HG03159 (cell line): Measurements from ENCODE around the gene SHISA5.

Experiments
- ATAC-seq: cut with Tn5 transposase; IDR thresholded peaks from one replicate; pipeline ENCODE4 v1.9.1; 2021; ENCODE audit warnings: mild to moderate bottlenecking, moderate library complexity; ENCODE audit not compliant: unreplicated experiment

The SHISA5 gene

DNA sequence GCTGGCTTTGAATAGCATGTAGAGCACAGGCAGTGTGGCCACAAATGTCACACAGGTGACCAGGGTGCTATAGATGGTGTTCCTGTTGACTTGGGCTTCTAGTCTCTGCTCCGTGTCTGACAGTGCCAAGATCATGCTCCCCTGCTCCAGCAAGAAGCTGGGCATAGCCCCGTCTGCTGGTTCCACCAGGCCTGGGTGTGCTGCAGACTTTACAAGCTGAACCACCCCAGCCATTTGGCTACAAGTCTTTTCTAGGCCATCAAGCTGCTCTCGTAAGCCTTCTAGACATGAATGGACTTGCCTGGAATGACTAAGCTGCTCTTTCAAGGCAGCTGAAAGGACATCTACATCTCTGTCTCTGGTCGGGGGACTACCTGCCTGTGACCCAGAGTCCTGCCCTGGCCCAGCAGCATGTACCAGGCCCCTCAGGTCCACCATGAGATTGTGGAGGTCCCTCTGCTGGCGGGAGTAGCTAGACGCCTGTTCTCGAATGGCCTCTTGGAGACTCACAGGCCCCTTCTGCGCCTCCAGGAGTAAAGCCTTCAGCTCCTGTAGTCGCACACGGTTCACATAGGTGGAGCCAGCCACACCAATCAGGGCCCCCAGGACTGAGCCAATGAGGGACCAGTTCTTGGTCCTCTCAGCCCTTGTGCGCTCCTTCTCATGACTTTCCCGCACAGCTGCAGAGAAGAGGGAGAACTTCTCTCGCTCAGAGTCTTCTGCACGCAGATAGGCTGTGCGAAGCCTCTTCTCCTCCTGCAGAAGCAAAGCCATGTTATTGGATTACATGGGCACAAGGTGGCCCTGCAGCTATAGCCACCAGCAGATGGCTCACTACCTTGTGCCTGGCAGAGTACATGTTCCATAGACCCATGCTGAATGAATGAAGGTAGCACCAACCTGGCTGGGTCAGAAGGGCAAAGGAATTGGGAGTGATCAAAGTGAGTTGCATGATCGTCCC lies 71.3 kb downstream of the SHISA5 start:
- no peak for ATAC-seq

DNA sequence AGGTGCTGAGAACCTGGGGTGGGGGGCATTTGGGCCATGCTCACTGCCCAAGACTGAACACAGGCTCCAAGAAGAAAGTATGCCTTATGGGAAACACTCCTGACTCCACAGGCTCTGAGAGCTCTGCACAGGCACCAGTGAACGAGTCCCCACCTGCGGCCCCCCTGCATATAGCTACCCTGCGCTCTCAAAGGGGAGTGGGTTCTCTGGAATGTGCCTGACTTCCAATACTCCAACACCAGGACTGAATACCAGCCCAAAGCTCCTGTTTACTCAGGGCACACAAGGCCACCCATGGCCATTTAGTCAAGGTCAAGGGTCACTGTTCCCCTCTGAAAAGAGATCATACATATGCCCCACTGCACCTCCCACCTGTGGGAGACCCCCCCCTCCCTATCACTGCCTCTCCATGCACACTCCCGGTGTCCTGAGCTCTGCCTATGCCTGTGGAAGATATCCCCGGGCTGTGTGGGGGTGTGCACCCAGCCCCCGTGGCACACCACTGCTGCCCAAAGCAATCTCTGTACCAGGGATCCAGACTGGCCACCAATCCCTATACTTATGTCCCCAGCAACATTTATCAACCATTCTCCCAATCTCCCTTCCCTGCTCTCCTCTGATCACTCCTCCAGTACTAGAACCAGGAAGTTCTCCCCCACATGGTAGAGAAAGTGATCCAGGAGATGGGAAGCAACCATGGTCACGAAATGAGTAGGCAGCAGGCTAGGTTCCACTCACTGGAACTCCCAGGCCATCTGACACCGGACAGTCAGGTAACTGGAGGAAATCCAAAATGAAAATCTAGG lies 72.5 kb downstream of the SHISA5 start:
- no peak for ATAC-seq

DNA sequence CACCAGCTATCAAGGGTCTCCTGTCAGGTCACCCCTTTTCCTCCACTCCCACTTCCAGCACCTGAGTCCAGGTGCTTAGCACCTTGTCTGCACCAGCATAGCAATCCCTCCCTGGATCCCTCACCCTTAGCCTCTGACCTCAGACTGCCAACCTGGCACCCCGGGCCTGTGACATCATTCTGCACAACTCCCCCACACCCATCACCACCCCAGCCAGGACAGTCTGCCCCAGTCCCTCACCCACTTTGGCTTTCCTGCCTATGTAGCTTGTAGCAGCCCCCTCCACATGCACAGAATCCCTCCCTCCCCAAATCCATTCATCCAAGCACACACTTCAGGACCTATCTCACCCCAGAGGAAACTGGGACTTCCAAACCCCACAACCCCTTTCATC lies 73.3 kb downstream of the SHISA5 start:
- no peak for ATAC-seq

DNA sequence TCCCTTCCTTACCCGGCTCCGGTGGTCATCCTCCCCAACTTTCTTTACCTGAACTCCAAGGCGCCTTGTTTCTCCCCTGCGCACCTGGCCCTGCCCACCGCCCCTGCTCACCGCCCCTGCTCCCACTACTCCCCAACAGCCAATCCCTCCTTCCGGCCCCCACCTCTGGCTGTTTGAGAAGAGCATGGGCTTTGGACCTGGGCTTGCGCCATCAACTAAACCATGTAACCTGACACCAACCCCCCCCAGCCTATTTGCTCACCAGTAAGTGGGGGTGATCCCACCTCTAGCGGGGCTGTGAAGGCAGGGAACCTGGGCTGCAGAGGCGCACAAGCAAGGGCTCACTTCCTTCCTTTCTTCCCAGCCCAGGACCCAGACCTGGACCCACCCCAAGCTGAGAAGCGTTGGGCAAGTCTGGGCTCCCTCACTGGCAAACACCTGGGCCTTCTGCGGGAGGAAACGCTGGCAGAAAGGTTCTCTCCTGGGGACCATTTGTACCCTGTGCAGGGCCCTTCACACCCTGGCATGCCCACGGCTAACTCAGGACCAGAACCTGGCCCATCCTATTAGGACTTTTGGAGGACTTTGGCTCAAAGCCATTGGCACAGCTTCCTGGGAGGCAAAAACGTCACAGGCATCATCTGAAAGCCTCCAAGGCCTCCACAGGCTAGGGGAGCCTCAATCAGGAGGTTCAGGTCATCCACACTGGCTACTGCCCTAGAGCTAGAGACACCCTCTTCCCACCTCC lies 73.8 kb downstream of the SHISA5 start, which contains the start of gene PLXNB1:
TSS of gene PLXNB1 (minus strand) at position 127 of the 748 bp plus-strand sequence. CDS start 5,475 bp downstream, outside the sequence.
- no peak for ATAC-seq

DNA sequence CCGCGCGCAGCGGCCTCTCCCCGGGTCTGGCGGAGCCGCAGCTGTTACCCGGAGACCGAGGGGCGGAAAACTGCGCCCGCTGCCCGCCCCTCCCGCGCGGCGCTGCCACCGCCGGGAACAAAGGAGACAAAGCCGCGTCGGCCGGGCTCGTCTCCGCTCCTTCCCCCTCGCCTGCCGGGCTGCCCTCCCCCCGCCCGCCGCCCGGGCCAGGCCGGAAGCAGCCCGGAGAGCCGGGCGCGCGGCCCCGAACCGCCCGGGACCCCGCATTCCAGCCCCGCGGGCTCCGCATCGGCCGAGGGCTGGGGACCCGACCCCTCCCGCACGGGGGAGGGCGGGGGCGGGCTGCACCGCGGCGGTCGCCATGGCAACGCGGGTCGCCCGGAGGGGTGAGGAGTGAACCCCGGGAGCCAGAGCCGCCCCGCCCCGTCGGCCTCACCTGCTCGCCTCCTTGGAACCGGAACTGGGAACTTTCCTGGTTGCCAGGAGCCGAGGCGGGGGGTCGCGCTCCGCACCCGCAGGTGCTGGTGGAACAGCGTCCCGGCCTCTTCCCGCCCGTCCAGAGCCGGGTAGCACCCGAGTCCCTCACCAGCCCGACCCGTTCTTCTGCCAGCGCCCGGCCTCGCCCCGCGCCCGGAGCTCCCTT lies 74.5 kb downstream of the SHISA5 start:
- peak; percentile 45 for ATAC-seq

DNA sequence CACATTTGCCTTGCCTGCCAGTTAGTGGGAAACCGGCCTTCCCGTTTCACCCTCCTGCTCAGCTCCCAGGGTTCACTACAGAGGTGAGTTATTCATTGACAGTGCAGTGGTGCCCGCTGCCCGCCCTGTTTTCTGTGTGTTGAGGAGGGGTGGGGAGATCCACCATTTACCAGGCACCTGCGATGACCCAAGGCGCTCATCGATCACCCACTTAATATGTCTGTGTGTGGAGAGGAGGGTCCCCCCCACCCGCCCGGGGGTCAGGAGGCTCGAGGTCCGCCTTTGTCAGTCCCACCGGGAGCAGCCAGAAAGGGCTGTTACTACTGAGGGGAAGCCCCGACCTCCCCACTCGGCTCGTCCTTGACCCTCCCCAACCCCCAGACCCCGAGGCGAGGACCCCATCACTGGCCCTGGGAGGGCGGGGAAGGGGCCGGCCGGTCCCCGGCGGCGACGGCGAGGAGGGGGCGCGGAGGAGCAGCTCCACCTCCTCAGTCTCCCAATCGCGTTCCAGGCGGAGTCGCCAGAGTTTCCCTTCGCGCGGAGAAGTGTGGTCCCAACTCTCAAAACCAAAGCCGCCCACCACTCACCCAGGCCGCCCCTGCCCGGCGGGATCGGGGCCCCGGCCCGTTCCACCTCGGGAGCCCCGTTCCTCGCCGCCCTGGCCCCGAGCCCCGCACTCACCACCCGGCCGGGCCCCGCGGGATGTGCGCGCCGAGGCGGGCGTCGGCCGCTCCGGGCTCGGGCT lies 75.2 kb downstream of the SHISA5 start:
- peak; percentile 31 for ATAC-seq

DNA sequence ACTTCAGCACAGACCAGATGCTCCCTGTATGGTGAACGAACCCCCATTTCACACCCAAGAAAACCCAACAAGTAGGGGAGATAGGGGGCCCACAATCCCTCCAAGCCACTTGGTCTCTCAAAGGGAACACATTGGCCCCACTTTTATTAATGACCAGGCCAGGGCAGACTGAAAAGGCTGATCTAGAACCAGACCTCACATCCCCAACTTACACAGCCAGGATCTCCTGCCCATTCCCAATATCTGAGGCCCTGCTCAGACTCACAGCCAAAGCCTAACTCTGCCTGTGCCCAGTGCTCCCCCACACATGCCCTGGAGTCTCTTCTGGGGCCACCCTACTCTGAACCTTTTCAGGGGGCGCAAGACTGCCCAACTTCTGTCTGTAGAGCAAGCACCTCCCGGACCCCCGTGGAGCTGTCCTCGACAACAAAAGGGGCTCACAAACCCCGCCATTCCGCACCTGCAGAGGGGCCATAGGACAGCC lies 75.8 kb downstream of the SHISA5 start:
- no peak for ATAC-seq

DNA sequence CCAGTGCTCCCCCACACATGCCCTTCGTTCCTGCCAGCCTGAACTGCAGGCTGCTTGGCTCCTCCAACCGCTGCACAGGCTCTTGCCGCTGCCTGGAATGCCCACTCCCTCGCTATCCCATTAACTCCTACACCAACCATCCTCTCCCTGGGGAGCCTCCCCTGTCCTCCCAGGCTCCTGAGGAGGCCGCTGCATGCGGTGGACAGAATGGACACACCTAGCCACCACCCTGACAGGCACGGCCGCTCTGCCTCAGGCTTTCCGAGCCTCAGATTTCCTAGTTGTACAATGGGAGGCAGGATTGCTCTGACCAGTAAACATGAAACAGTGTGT lies 76.4 kb downstream of the SHISA5 start:
- no peak for ATAC-seq

DNA sequence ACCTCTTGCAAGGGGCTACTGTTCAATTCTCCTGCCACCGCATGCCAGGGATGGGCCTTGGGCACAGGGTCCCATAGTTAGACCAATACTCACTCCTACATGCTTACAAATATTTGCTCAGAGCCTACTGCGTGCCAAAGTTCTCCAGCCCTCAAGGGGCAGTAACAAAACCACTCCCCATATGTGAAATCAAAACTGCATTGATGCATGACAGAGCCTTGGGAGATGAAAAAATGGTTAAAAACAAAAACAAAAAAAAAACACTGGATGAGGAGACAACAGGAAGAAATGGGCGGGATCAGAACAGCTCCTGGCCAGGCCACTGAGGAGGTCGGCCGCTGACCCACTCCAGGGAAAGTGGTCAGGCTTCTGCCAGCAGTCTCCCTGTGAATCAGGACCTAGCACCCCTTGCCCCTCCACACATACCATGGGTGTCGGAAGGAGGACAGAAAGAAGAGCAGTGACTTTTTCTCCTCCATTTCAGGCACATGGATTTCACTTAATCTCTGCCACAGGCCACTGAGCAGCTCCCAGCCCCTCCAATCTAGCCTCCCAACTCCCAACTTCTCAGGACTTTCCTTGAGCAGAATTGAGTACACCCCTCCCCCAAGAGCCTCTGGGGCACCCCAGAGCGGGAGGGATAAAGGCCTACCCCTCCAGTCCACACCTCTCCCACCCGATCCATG lies 76.9 kb downstream of the SHISA5 start:
- no peak for ATAC-seq

DNA sequence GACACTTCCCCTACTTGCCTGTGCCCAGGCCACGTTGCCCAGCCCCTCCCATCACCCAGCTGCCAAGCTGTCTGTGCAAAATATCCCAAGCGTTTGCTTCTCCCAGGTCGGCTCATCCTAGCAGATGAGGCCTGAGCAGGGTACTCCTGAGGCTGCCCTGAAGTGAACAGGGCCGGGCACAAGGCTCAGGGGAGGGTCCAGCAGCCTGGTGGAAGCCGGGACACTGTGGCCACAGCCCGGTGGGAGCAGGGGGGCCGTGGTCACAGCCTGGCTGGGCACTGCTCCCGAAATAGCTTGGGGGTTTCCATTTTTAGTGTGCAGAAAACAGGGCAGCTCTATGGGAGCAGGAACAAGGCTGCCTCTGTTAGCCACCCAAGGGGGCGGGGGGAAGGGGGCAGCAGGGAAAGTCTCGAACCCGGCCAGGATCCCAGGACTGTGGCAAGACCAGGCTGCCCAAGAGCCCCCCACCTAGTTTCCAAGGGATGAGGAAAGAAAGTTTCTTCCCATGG lies 77.5 kb downstream of the SHISA5 start:
- no peak for ATAC-seq

DNA sequence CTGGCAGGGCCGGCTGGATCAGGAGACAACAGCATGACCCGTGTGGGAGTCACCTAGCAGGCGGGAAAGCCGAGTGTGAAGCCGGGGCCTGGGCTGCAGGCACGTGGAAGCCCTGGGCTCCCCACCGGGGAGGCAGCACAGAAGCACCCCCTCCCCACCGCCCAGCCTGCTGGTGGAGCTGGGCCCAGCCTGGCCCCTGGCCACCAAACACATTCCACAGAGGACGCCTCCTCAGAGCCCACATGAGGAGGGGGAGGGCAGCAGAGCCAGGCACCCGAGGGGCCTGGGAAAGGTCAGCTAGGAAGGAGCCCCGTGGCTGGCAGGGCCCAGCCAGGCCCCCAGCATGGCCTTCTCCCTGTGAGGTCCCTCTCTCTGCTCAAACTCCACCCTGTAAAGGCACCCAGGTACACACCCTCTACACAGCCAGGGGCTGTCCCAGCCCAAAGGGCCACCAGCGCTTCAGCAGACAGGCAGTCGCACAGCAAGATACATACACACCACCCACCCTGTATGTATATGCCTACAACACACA lies 78.6 kb downstream of the SHISA5 start:
- ATAC-seq: no peak

DNA sequence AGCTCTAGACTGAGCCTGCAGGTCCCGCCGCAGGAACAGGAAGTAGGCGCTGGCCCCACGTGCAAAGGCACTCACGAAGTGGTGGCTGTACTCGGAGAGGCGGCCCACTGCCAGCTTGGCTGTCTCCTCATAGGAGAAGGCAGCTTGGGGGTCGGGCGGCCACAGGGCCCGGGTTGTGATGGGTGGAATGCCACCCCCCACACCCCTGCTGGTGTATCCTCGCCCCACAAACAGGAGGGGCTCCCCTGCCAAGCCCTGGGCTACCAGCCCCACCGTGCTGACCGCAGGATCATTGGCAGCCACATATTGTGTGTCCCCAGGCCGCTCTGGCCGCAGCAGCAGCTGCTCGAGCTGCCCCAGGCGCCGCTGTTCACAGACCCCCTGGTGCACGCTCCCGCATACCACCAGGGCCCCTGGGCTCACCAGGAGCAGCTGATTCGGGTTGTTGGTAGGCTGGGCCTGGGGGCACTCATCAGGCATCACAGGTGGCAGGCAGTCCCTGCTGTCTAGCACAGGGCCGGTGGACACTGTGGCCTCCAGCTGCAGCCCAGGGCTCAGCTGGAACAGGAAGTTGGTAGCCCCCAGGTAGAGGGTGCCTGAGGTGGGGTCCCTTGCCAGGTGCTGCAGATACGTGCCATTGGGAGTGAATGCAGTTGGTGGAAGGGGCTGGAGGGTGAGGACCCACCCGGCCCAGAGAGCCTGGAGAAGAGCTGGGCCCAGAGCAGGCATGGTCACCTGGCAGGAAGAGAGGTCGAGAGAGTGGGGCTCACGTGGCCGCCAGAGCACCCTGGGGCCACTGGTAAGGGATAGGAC lies 79.9 kb downstream of the SHISA5 start:
- no peak for ATAC-seq

DNA sequence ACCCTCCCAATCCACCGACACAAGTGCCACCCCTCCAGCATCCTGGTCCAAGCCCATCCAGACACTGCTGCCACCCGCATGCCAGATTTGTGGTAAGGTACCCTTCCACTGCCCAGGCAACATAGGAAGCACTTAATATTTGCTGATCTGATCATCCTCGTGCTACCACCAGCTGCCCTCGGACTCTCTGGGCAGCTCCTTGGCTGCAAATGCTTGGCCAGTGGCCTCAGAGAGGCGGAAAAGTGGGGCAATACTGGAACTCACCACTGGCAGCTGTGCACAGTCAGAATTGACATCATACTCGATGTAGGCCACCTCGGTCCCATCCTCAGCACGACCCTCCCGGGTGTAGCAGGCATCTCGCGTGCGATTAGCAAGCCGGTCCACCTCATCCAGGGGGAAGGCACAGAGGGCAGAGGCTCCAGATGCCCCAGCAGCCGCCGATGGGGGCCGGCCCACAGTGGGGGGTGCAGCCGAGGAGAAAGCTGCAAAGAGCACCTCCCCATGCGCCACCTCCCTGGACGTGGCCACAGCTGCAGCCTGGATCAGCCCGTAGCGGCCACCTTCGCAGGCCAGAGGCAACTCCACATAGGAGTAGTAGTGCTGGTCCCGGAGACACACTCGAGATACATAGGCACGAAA lies 80.6 kb downstream of the SHISA5 start:
- ATAC-seq: no peak

DNA sequence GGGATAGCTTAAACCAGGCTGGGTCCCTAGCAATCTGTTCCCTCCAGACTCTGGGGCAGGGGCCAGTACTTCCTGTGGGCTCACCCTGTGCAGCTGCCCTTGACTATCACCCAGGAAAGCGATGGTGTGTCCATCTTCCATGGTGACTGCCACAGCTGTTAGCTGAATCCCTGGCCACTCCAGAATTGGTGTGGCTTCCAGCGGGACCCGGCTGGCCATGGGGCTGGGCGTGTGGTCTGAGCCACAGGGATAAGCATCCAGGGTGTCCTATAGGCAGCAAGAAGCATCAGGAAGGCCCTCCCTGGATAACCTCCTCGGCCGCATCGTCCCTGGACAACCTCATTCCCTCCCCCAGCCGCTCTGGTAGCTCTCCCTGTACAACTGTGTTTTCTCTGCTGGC lies 81.3 kb downstream of the SHISA5 start:
- no peak for ATAC-seq

DNA sequence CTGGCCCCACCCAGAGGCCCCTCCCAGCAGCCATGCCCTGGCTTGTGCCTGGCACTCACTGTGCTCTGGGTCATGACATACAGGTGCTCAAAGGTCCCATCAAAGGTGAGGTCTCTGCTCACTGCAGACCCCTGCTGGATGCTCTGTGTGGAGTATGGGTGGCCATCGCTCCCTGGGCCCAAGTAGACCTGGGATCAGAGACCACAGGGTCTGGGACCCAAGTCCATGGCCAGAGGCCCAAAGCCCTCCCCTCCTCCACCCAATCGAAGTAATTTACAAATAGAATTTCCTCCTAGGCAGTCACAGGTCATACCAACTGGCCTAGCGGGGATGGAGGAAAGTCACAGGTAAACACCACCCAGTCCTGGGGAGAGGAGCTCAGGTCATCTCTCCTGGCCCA lies 81.7 kb downstream of the SHISA5 start:
- ATAC-seq: no peak

DNA sequence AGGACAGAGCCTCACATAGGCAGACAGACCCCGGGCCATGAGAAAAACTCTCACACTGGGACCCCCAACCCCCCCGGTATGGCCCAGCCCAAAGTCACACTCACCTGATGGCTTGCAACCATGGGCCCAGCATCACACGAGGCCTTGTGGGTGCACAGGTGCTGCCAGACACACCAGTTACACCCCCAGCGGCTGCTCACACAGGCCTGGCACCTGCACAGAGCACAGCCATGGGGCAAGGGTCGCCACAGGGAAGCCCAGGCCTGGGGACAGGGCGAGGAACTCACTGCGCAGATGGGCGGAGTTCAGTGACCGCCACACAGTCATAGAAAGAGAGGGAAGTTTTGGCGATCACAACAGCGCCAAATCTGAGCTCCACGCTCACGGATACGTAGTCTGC lies 83.4 kb downstream of the SHISA5 start:
- no peak for ATAC-seq

DNA sequence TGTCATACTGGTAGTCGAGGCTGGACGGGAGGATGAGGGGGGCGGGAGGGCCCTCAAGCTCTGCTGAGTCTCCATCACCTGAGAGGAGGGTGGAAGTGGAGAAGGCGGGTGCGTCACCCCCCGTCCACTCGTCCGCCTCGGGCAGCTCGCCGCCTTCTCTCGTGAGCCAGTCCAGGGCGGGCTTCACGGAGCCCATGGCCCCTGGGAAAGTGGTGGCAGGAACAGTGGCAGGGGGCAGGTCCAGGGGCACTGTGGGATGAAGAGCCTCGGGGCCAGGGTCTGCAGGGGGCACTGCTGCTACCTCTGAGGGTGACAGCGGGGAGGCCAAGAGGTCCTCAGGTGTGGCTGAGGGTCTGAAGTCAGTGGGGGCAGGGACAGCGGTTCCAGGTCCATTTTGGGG lies 84.4 kb downstream of the SHISA5 start:
- ATAC-seq: no peak

DNA sequence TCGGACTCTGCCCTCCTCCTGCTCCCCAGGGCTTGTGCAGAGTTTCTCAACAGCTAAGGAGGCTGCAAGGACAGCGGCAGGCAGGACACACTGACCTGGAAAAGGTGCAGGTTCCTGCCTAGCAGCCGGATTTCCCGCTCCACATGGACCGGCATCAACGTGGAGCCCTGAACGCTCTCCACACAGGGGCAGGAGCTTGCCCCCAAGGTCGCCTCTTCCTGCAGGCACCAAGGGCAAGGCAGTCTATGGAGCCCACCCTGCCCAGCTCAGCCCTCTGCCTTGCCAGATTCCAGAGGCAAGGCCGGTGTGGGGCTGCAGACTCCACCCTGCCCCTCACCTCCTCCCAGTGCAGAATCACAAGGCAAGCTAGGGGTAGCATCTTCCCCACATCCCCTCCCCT lies 84.8 kb downstream of the SHISA5 start:
- no peak for ATAC-seq
